ENCODE data around the gene TAF5. TPM values are rescaled to one million over a fixed set of nuclear protein-coding genes. Genes with fewer than 3 reads are reported as not detected.

TAF5 gene
- total RNA-seq, 1 experiment from 2014 or later = 8.3 TPM

GRCh38 chr10:103419101-103419500 lies 51.3 kb downstream of the TAF5 start:
- H2BK15ac ChIP-seq (ENCODE audit: low read depth, low read length) = no peak overlapping the region
- H3K79me2 ChIP-seq (ENCODE audit: insufficient read depth, low read length) = no peaks in the 10 kb centered on the region
- no peak overlapping the region for H3K9ac ChIP-seq (ENCODE audit: extremely low read depth, insufficient read length, low read length)
- no peaks in the 10 kb centered on the region for H3K4me1 ChIP-seq (ENCODE audit: insufficient read depth, low read length)
- no peak overlapping the region for H3K4me2 ChIP-seq (ENCODE audit: insufficient read depth, insufficient read length, low read length)
- H3K4ac ChIP-seq (ENCODE audit: low read depth, low read length) = no peak overlapping the region
- no peak overlapping the region for H3T11ph ChIP-seq (ENCODE audit: low read length)
- no peak overlapping the region for H4K8ac ChIP-seq (replicated peaks; ENCODE audit: insufficient read length, low read depth, low read length)
- H2AFZ ChIP-seq (ENCODE audit: low read length) = no peak overlapping the region
- no peaks in the 10 kb centered on the region for H3K9me3 ChIP-seq (ENCODE audit: control insufficient read depth, low read depth, low read length)
- H2BK12ac ChIP-seq (ENCODE audit: insufficient read length, low read depth, low read length) = no peak overlapping the region
- H2BK120ac ChIP-seq (ENCODE audit: low read depth, low read length, poor library complexity, severe bottlenecking) = no peak overlapping the region
- H3K23me2 ChIP-seq (ENCODE audit: insufficient read length, low read depth, low read length, poor library complexity, severe bottlenecking) = no peaks in the 10 kb centered on the region
- Mint-ChIP-seq H3K4me1 (no peaks in the 10 kb centered on the region), H3K27me3 (ENCODE audit: low read depth) (no peaks in the 10 kb centered on the region), H3K4me3 (no peak overlapping the region), H3K27ac (no peak overlapping the region), H3K9me3 (no peaks in the 10 kb centered on the region), H3K36me3 (ENCODE audit: insufficient read depth in 1 of 3, low read depth in 3 of 3) (peaks cover 58 to 95% (median 89%) of the 10 kb centered on the region in 3 experiments)
- no peak overlapping the region for H3K14ac ChIP-seq (ENCODE audit: insufficient read depth, low read length)
- no peak overlapping the region for H3K56ac ChIP-seq (ENCODE audit: insufficient read length, low read depth, low read length)
- no peak for DNase-seq
- WGBS (ENCODE audit: extremely low coverage, insufficient read length, low lambda C conversion rate) = no CpG with 5 or more reads among the region's 4 CpGs
- no peaks in the 10 kb centered on the region for H3K27me3 ChIP-seq (ENCODE audit: insufficient read depth, low read length)
- no peak overlapping the region for H2BK20ac ChIP-seq (ENCODE audit: low read depth, low read length, poor library complexity, severe bottlenecking)
- H3K23ac ChIP-seq (ENCODE audit: insufficient read length, low read depth, low read length) = no peak overlapping the region
- no peaks in the 10 kb centered on the region for H3K79me1 ChIP-seq (ENCODE audit: insufficient read depth, low read depth, low read length, poor library complexity, severe bottlenecking)
- H2BK5ac ChIP-seq (ENCODE audit: insufficient read length, low read length) = no peak overlapping the region
- no peak for TF ChIP-seq CTCF (conservative IDR thresholded peaks at IDR 0.05)
- H4K20me1 ChIP-seq (ENCODE audit: control insufficient read depth, insufficient read depth, insufficient read length) = no peaks in the 10 kb centered on the region
- no peak overlapping the region for H4K91ac ChIP-seq (ENCODE audit: insufficient read length, low read depth, low read length)
- H3K18ac ChIP-seq (ENCODE audit: insufficient read length, low read depth, low read length) = no peak overlapping the region
- H4K5ac ChIP-seq (ENCODE audit: insufficient read length, low read depth, low read length) = no peak overlapping the region
- no peak overlapping the region for H2AK5ac ChIP-seq (ENCODE audit: insufficient read length, low read length)
- H3K27ac ChIP-seq (ENCODE audit: insufficient read length, low read depth, low read length) = no peak overlapping the region
